Esophagus muscularis mucosa (tissue), 4 donors: Measurements from ENCODE around the gene IQCM. TPM values are rescaled to one million over a fixed set of nuclear protein-coding genes. Genes with fewer than 3 reads are reported as not detected.

Source experiments
- DNase-seq: peaks from one replicate; pipeline ENCODE4 v3.0.0-alpha.2; 2017; ENCODE audit errors: extremely low spot score
- H3K27ac ChIP-seq, 4 donors: fragments of 200-600 bp; sonication (generic); replicated peaks in 1 of 4; 1 replicate in 3 of 4; 2 replicates in 1 of 4; pipeline ENCODE4 v1.5.1; 2016 to 2019; ENCODE audit warnings: mild to moderate bottlenecking in 1 of 4
- H3K27me3 ChIP-seq, 4 donors: fragments of 200-600 bp; sonication (generic); one replicate each; pipeline versions ENCODE4 v1.5.1 to v1.6.0; 2016 to 2019
- H3K36me3 ChIP-seq, 4 donors: fragments of 200-600 bp; sonication (generic); one replicate each; pipeline ENCODE4 v1.5.1; 2016 to 2019
- H3K4me1 ChIP-seq, 4 donors: fragments of 200-600 bp; sonication (generic); one replicate each; pipeline ENCODE4 v1.5.1; 2016 to 2019
- H3K4me3 ChIP-seq, 4 donors: fragments of 200-600 bp; sonication (generic); 1 replicate in 2 of 4; 2 replicates in 2 of 4; pipeline ENCODE4 v1.5.1; 2016 to 2019; ENCODE audit warnings: mild to moderate bottlenecking in 4 of 4, moderate library complexity in 1 of 4
- H3K9me3 ChIP-seq, 4 donors: fragments of 200-600 bp; sonication (generic); 1 replicate in 3 of 4; 2 replicates in 1 of 4; pipeline ENCODE4 v1.5.1; 2016 to 2019
- CTCF ChIP-seq, 3 experiments: fragments of 200-600 bp in 2 of 3; fragments of 450-650 bp in 1 of 3; sonication (generic) in 2 of 3; IDR thresholded peaks; one replicate each; pipeline ENCODE4 v1.5.1; 2017 to 2019; ENCODE audit warnings: antibody characterized with exemption in 3 of 3, mild to moderate bottlenecking in 2 of 3, moderate library complexity in 1 of 3
- EP300 ChIP-seq: sonication (generic); formaldehyde crosslinking; IDR thresholded peaks from one replicate; pipeline ENCODE4 v1.6.1; 2017; ENCODE audit warnings: antibody characterized with exemption
- POLR2A ChIP-seq: fragments of 450-650 bp; IDR thresholded peaks from one replicate; pipeline ENCODE4 v1.6.1; 2017; ENCODE audit warnings: antibody characterized with exemption, moderate library complexity, mild to moderate bottlenecking, low read depth
- POLR2AphosphoS5 ChIP-seq, 2 donors: sonication (generic); formaldehyde crosslinking; IDR thresholded peaks; one replicate each; pipeline ENCODE4 v1.6.1; 2017; ENCODE audit warnings: antibody characterized with exemption in 2 of 2
- WGBS: methylation state at CpG from one replicate; pipeline ENCODE4 v1.1.5; 2018; 5-methylcytosine and 5-hydroxymethylcytosine counted together
- intact Hi-C: fragments of 100-400 bp; cut with DNase I; formaldehyde crosslinking; loops from one replicate; pipeline ENCODE4 v1.15.1; 2023
- total RNA-seq, 4 donors: library from RNA; depleted of rRNA; stranded (reverse); fragments of >200 nt; gene quantifications; one replicate each; pipeline versions ENCODE4 v1.1.0 to v1.2.1, GENCODE V29; 2016

IQCM gene
- total RNA-seq, 4 donors from 2014 or later = not detected

- 78% methylated on average over 2 of the region's 2 CpGs for WGBS
- intact Hi-C loops = no loop called here
- no peak overlapping the region for H3K27ac ChIP-seq
These were observed 116.0 kb downstream of the IQCM start for GRCh38 chr4:149699642-149700041.

DNA sequence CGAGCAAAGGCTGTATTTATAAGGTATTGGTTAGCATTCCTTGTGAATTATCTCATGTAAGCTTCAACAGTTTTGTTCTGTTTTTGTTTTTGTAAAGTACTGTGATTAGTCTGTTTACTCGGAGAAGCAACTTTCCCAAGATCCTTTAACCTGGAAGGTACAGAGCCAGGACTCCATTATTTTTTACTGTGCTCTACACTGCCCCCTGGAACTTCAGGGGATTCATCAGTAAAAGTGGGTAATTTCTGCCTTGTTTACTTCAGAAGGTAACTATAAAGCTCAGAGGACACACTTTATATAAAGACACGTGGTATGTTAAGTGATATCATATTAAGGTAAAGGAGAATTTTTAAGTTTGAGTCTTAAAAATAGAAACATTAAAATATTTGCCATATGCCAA is 124.9 kb downstream of the IQCM start:
- intact Hi-C loops = no loop called here
- Histone ChIP-seq H3K4me3 (no peak overlapping the region), H3K9me3 (no peaks in the 10 kb centered on the region), H3K27me3 (no peaks in the 10 kb centered on the region), H3K27ac (no peak overlapping the region), H3K36me3 (no peaks in the 10 kb centered on the region), H3K4me1 (no peaks in the 10 kb centered on the region)
- no peak for TF ChIP-seq POLR2A
- TF ChIP-seq EP300 = no peak
- TF ChIP-seq CTCF (IDR thresholded peaks at IDR 0.05) = no peak
- no peak for TF ChIP-seq POLR2AphosphoS5 (IDR thresholded peaks at IDR 0.05)
- no peak for DNase-seq
- 90% methylated on average over 3 of the region's 3 CpGs for WGBS

More at GRCh38 chr4:149699642-149700041, 116.0 kb downstream of the IQCM start:
- DNase-seq = no peak
- no peaks in the 10 kb centered on the region for H3K9me3 ChIP-seq
- H3K27me3 ChIP-seq = no peaks in the 10 kb centered on the region
- no peaks in the 10 kb centered on the region for H3K4me1 ChIP-seq
- no peaks in the 10 kb centered on the region for H3K36me3 ChIP-seq
- H3K4me3 ChIP-seq = no peak overlapping the region
- TF ChIP-seq EP300 (no peak), POLR2AphosphoS5 (IDR thresholded peaks at IDR 0.05) (no peak), CTCF (IDR thresholded peaks at IDR 0.05) (no peak), POLR2A (no peak)

- Histone ChIP-seq H3K9me3 (no peaks in the 10 kb centered on the region), H3K27ac (no peak overlapping the region), H3K27me3 (no peaks in the 10 kb centered on the region), H3K4me3 (no peak overlapping the region), H3K4me1 (no peaks in the 10 kb centered on the region), H3K36me3 (no peaks in the 10 kb centered on the region)
- WGBS = 71% methylated on average over 2 of the region's 2 CpGs
- TF ChIP-seq EP300 = no peak
- no peak for TF ChIP-seq POLR2AphosphoS5 (IDR thresholded peaks at IDR 0.05)
- no peak for TF ChIP-seq CTCF (IDR thresholded peaks at IDR 0.05)
- no peak for TF ChIP-seq POLR2A
- no peak for DNase-seq
- intact Hi-C loops = no loop called here
These were observed 131.1 kb downstream of the IQCM start for GRCh38 chr4:149684516-149684915.

DNA sequence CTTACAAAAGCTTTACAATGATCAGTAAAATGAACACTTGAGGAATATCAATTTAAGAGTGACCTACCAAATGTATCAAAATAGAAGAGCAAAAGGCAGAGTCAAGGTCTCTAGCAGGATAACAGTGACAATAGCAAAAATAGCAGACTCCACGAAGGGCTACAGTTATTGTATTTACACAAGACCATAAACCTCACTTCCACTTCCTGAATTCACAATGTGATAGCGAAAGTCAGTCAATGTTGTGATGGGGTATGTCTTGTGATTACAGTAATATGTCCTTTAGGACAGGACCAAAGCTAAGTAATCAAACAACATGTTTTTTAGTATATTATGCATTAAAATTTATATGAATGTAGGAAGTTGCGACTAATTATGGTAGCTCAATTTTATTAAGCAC is 139.6 kb downstream of the IQCM start:
- H3K4me3 ChIP-seq = no peak overlapping the region
- no peaks in the 10 kb centered on the region for H3K4me1 ChIP-seq
- peaks cover 0 to 21% (median 13%) of the 10 kb centered on the region in 4 donors for H3K9me3 ChIP-seq
- TF ChIP-seq POLR2AphosphoS5 (IDR thresholded peaks at IDR 0.05) (no peak), CTCF (IDR thresholded peaks at IDR 0.05) (no peak), POLR2A (no peak), EP300 (no peak)
- 74% methylated on average over 3 of the region's 3 CpGs for WGBS
- intact Hi-C loops = no loop called here
- H3K27ac ChIP-seq = no peak overlapping the region
- H3K27me3 ChIP-seq = no peaks in the 10 kb centered on the region
- no peaks in the 10 kb centered on the region for H3K36me3 ChIP-seq
- no peak for DNase-seq

- TF ChIP-seq POLR2A = no peak
- TF ChIP-seq POLR2AphosphoS5 (IDR thresholded peaks at IDR 0.05) = no peak
- TF ChIP-seq EP300 = no peak
- TF ChIP-seq CTCF (IDR thresholded peaks at IDR 0.05) = no peak
- no peaks in the 10 kb centered on the region for H3K27me3 ChIP-seq
- no peaks in the 10 kb centered on the region for H3K4me1 ChIP-seq
- H3K4me3 ChIP-seq = no peak overlapping the region
- H3K27ac ChIP-seq = no peak overlapping the region
- no peak for DNase-seq
- H3K9me3 ChIP-seq = no peaks in the 10 kb centered on the region
- H3K36me3 ChIP-seq = no peaks in the 10 kb centered on the region
- intact Hi-C loops = no loop called here
These were observed 169.9 kb downstream of the IQCM start for GRCh38 chr4:149645790-149646189.
